H1 (cell line): ENCODE data around the gene GLRX3. TPM values are rescaled to one million over a fixed set of nuclear protein-coding genes. Genes with fewer than 3 reads are reported as not detected.
"Not testable (repeated sequence)": the region's sequence is repeated elsewhere in the genome, so short reads cannot be mapped to it uniquely, and the experiment has no call there.

Experiments
- CTCF ChIA-PET: fragments of 300-600 bp; sonication (Branson Sonifier 250); formaldehyde crosslinking; loops from one replicate; lab custom pipeline; 2021; ENCODE audit not compliant: partially characterized antibody; lab: Charles Lee
- POLR2A ChIA-PET: fragments of 300-600 bp; sonication (Branson Sonifier 250); formaldehyde crosslinking; loops from one replicate; lab custom pipeline; 2021; ENCODE audit warnings: inconsistent platforms; ENCODE audit not compliant: partially characterized antibody; lab: Charles Lee
- DNase-seq, 2 experiments: peaks; one replicate each; pipeline versions ENCODE4 v3.0.0 to v3.0.0-alpha.2; 2010 to 2022; ENCODE audit warnings: low spot score in 2 of 2, low read depth in 1 of 2, mixed read lengths in 1 of 2
- FAIRE-seq: peaks from 2 replicates; lab custom pipeline; 2011; peaks lifted over from hg19 to GRCh38; lab: Jason Lieb, UNC
- H2AFZ ChIP-seq: 2 replicates; pipeline ENCODE4 v1.8.1; 2012; ENCODE audit warnings: low read length, inconsistent platforms
- H2AK5ac ChIP-seq: 2 replicates; pipeline ENCODE4 v1.6.1; 2013; ENCODE audit warnings: low read depth, low read length
- H2BK120ac ChIP-seq: replicated peaks from 2 replicates; pipeline ENCODE3; 2013; ENCODE audit warnings: low read depth, low read length, inconsistent platforms
- H2BK12ac ChIP-seq: 2 replicates; pipeline ENCODE4 v1.6.1; 2013; ENCODE audit warnings: low read depth, low read length
- H2BK15ac ChIP-seq: 2 replicates; pipeline ENCODE4 v1.6.1; 2013; ENCODE audit warnings: low read length
- H2BK20ac ChIP-seq: 2 replicates; pipeline ENCODE4 v1.6.1; 2013; ENCODE audit warnings: low read length
- H2BK5ac ChIP-seq: 2 replicates; pipeline ENCODE4 v1.6.1; 2013; ENCODE audit warnings: low read depth, low read length
- H3K14ac ChIP-seq: 2 replicates; pipeline ENCODE4 v1.6.1; 2013; ENCODE audit warnings: inconsistent platforms; ENCODE audit not compliant: insufficient read length
- H3K18ac ChIP-seq: 2 replicates; pipeline ENCODE4 v1.6.1; 2013; ENCODE audit warnings: low read length; ENCODE audit errors: extremely low read depth
- H3K23ac ChIP-seq: 2 replicates; pipeline ENCODE4 v1.6.1; 2013; ENCODE audit warnings: inconsistent platforms; ENCODE audit not compliant: insufficient read length
- H3K23me2 ChIP-seq: 2 replicates; pipeline ENCODE4 v1.6.1; 2013; ENCODE audit warnings: low read depth, low read length
- H3K27ac ChIP-seq: 2 replicates; pipeline ENCODE4 v1.6.1; 2011; ENCODE audit warnings: low read depth, low read length, inconsistent platforms
- H3K27me3 ChIP-seq, 4 experiments: replicated peaks in 1 of 4; 1 replicate in 1 of 4; 2 replicates in 3 of 4; pipeline versions ENCODE4 v1.6.1 to v1.8.1; 2011 to 2013; ENCODE audit warnings: low read length in 3 of 4, mild to moderate bottlenecking in 3 of 4, inconsistent platforms in 2 of 4, mixed read lengths in 2 of 4, moderate library complexity in 1 of 4; ENCODE audit not compliant: control insufficient read depth in 3 of 4, insufficient read depth in 3 of 4; ENCODE audit errors: extremely low read depth in 1 of 4
- H3K36me3 ChIP-seq, 4 experiments: 2 replicates each; pipeline versions ENCODE4 v1.6.1 to v1.8.1; 2011 to 2013; ENCODE audit warnings: mild to moderate bottlenecking in 4 of 4, low read length in 3 of 4, moderate library complexity in 2 of 4, control low read depth in 1 of 4, inconsistent platforms in 1 of 4; ENCODE audit not compliant: insufficient read depth in 4 of 4, control insufficient read depth in 2 of 4
- H3K4ac ChIP-seq: replicated peaks from 2 replicates; pipeline ENCODE3; 2013; ENCODE audit warnings: low read length, low read depth, mixed read lengths, inconsistent platforms; ENCODE audit not compliant: insufficient read length
- H3K4me1 ChIP-seq, 4 experiments: replicated peaks in 1 of 4; 1 replicate in 1 of 4; 2 replicates in 3 of 4; pipeline versions ENCODE4 v1.6.1 to v1.8.1; 2011 to 2013; ENCODE audit warnings: low read length in 3 of 4, inconsistent platforms in 2 of 4, mixed read lengths in 1 of 4; ENCODE audit not compliant: insufficient read depth in 4 of 4, control insufficient read depth in 3 of 4
- H3K4me2 ChIP-seq, 2 experiments: 2 replicates each; pipeline versions ENCODE4 v1.6.1 to v1.8.1; 2011 to 2013; ENCODE audit warnings: low read depth in 2 of 2, low read length in 2 of 2, control low read depth in 1 of 2, inconsistent platforms in 1 of 2, mild to moderate bottlenecking in 1 of 2; ENCODE audit not compliant: insufficient read depth in 1 of 2
- H3K4me3 ChIP-seq, 4 experiments: fragments of 200-600, 300-600 bp in 1 of 4; sonication (generic), shearing (Covaris generic), sonication (Bioruptor Twin) in 1 of 4; 2 replicates each; pipeline versions ENCODE4 v1.5.1 to v1.8.1; 2011 to 2016; ENCODE audit warnings: low read length in 4 of 4, low read depth in 3 of 4, control low read depth in 2 of 4, inconsistent platforms in 2 of 4, mild to moderate bottlenecking in 2 of 4, mixed read lengths in 1 of 4, moderate library complexity in 1 of 4; ENCODE audit not compliant: insufficient read depth in 2 of 4; ENCODE audit errors: extremely low read depth in 1 of 4
- H3K56ac ChIP-seq: replicated peaks from 2 replicates; pipeline ENCODE3; 2013; ENCODE audit warnings: low read depth, mild to moderate bottlenecking, mixed read lengths, low read length, inconsistent platforms; ENCODE audit not compliant: insufficient read length
- H3K79me1 ChIP-seq: 2 replicates; pipeline ENCODE4 v1.6.1; 2013; ENCODE audit warnings: low read depth, low read length, control low read depth
- H3K79me2 ChIP-seq, 2 experiments: 2 replicates each; pipeline versions ENCODE4 v1.6.1 to v1.8.1; 2012 to 2013; ENCODE audit warnings: low read length in 2 of 2, mild to moderate bottlenecking in 2 of 2, inconsistent platforms in 1 of 2; ENCODE audit not compliant: insufficient read depth in 2 of 2, control insufficient read depth in 1 of 2
- H3K9ac ChIP-seq, 4 experiments: replicated peaks in 1 of 4; 1 replicate in 1 of 4; 2 replicates in 3 of 4; pipeline versions ENCODE4 v1.6.1 to v1.8.1; 2011 to 2013; ENCODE audit warnings: low read depth in 3 of 4, low read length in 3 of 4, control low read depth in 2 of 4, mild to moderate bottlenecking in 2 of 4, moderate library complexity in 2 of 4, inconsistent platforms in 1 of 4; ENCODE audit errors: extremely low read depth in 1 of 4
- H3K9me3 ChIP-seq, 2 experiments: 2 replicates each; pipeline versions ENCODE4 v1.6.1 to v1.8.1; 2012 to 2013; ENCODE audit warnings: mild to moderate bottlenecking in 2 of 2, moderate library complexity in 2 of 2, control low read depth in 1 of 2, inconsistent platforms in 1 of 2, low read depth in 1 of 2, low read length in 1 of 2, mixed read lengths in 1 of 2; ENCODE audit not compliant: insufficient read depth in 2 of 2
- H4K20me1 ChIP-seq, 2 experiments: replicated peaks in 1 of 2; 2 replicates each; pipeline versions ENCODE3 to v1.8.1; 2011 to 2013; ENCODE audit warnings: inconsistent platforms in 2 of 2, low read length in 2 of 2, mild to moderate bottlenecking in 1 of 2; ENCODE audit not compliant: insufficient read depth in 2 of 2, control insufficient read depth in 1 of 2
- H4K5ac ChIP-seq: 2 replicates; pipeline ENCODE4 v1.6.1; 2013; ENCODE audit warnings: low read length, low read depth, mixed read lengths, inconsistent platforms; ENCODE audit not compliant: insufficient read length
- H4K8ac ChIP-seq: 2 replicates; pipeline ENCODE4 v1.8.0; 2013; ENCODE audit warnings: mild to moderate bottlenecking, moderate library complexity, low read length, inconsistent platforms; ENCODE audit not compliant: insufficient read depth; ENCODE audit errors: extremely low read depth
- H4K91ac ChIP-seq: replicated peaks from 2 replicates; pipeline ENCODE3; 2013; ENCODE audit warnings: low read length, mixed read lengths, inconsistent platforms; ENCODE audit not compliant: insufficient read length
- JUND ChIP-seq: IDR thresholded peaks from 2 replicates; pipeline ENCODE4 v1.6.1; 2011; ENCODE audit warnings: mild to moderate bottlenecking, improper control_type of control experiment, low read length
- WGBS, 2 experiments: shearing (Covaris generic) in 1 of 2; methylation state at CpG; one replicate each; pipeline versions ENCODE4 v1.1.6 to v1.1.7; 2013 to 2015; ENCODE audit warnings: low lambda C conversion rate in 2 of 2, mixed read lengths in 2 of 2, inconsistent platforms in 1 of 2, low coverage in 1 of 2, missing lambda C conversion rate in 1 of 2; ENCODE audit not compliant: insufficient replicate concordance in 2 of 2, insufficient coverage in 1 of 2, insufficient read length in 1 of 2; ENCODE audit errors: extremely low coverage in 1 of 2, missing lambda C conversion rate in 1 of 2; 5-methylcytosine and 5-hydroxymethylcytosine counted together
- polyA plus RNA-seq, 7 experiments: library from polyadenylated mRNA; depleted of rRNA in 3 of 7; stranded (reverse) in 5 of 7; unstranded in 2 of 7; fragments of >200 nt in 5 of 7; fragments of 200-250 nt in 2 of 7; gene quantifications; 1 replicate in 5 of 7; 2 replicates in 1 of 7; 4 replicates in 1 of 7; pipeline versions ENCODE4 v1.2.1 to v1.2.3, GENCODE V29; 2011 to 2013; ENCODE audit warnings: missing spikeins in 2 of 7, mixed read lengths in 2 of 7
- total RNA-seq: library from RNA; stranded (reverse); fragmentation: NEBNext Ultra II Directional; extraction: Animal tissue kit (Norgen Biotek cat#: 25700); gene quantifications from 2 replicates; pipeline ENCODE4 v1.2.1, GENCODE V29; 2021

The GLRX3 gene
- total and polyA plus RNA-seq, 2 of the 8 experiments (the other 6 are each of a cell fraction or from before 2014, with no cell fraction given) = 59.9 to 157 TPM

DNA sequence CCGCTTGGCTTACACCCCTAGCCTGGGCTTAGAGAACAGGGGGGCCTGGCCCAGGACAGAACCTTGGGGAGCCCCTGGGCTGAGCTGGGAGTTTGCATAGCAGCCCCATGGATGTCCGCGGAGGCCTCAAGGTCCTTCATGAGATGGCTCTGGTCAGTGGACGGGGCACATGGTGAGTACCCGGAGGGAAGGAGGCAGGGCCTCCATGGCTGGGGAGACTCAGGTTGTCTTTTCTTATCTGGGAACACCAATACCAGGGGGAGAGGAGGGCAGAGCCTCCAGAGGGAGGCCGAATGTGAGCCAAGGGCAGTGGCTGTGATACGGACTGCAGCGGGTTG lies 64.8 kb downstream of the GLRX3 start:
- no peak overlapping the region for H3K4ac ChIP-seq
- H4K91ac ChIP-seq = no peak overlapping the region
- ChIA-PET POLR2A (no interaction called here), CTCF (no interaction called here)
- no peak overlapping the region for H2BK20ac ChIP-seq
- H3K14ac ChIP-seq = no peak overlapping the region
- H3K9me3 ChIP-seq = no peaks in the 10 kb centered on the region
- H4K5ac ChIP-seq = no peak overlapping the region
- no peak overlapping the region for H2BK5ac ChIP-seq
- FAIRE-seq (no peak), DNase-seq (no peak)
- H4K20me1 ChIP-seq = no peaks in the 10 kb centered on the region
- H3K79me1 ChIP-seq = no peaks in the 10 kb centered on the region
- H3K4me3 ChIP-seq = no peak overlapping the region
- H2BK15ac ChIP-seq = no peak overlapping the region
- H4K8ac ChIP-seq = no peak overlapping the region
- H3K79me2 ChIP-seq = no peaks in the 10 kb centered on the region
- 95% methylated on average over 8 of the region's 8 CpGs; no CpG with 5 or more reads in 1 of the 2 experiments for WGBS, 2 experiments
- H3K27me3 ChIP-seq = no peaks in the 10 kb centered on the region
- H2BK120ac ChIP-seq = no peak overlapping the region
- H2AK5ac ChIP-seq = no peak overlapping the region
- no peak overlapping the region for H3K27ac ChIP-seq
- no peak overlapping the region for H3K23ac ChIP-seq
- no peak overlapping the region for H3K56ac ChIP-seq
- H3K4me1 ChIP-seq = no peaks in the 10 kb centered on the region
- no peak for TF ChIP-seq JUND
- no peaks in the 10 kb centered on the region; a peak in 1 of 8 replicates for H3K36me3 ChIP-seq
- H2BK12ac ChIP-seq = no peak overlapping the region
- H3K9ac ChIP-seq = no peak overlapping the region
- H3K18ac ChIP-seq = no peak overlapping the region
- no peaks in the 10 kb centered on the region for H3K23me2 ChIP-seq
- H2AFZ ChIP-seq = no peak overlapping the region
- H3K4me2 ChIP-seq = no peak overlapping the region

GRCh38 chr10:130202150-130202549 lies 66.0 kb downstream of the GLRX3 start:
- H3K9ac ChIP-seq, H3K14ac ChIP-seq, H2AK5ac ChIP-seq, H3K36me3 ChIP-seq, H2BK20ac ChIP-seq, POLR2A ChIA-PET, H4K20me1 ChIP-seq, H3K79me2 ChIP-seq, H4K8ac ChIP-seq, H3K56ac ChIP-seq, H2BK12ac ChIP-seq, DNase-seq, H3K4me3 ChIP-seq, H3K27ac ChIP-seq, H3K23ac ChIP-seq, H2AFZ ChIP-seq, H2BK120ac ChIP-seq, FAIRE-seq, H3K79me1 ChIP-seq, H2BK15ac ChIP-seq, H3K4ac ChIP-seq, H4K91ac ChIP-seq, H2BK5ac ChIP-seq, H4K5ac ChIP-seq, H3K23me2 ChIP-seq, H3K18ac ChIP-seq, H3K9me3 ChIP-seq, H3K4me1 ChIP-seq, H3K4me2 ChIP-seq, H3K27me3 ChIP-seq: not testable (repeated sequence)
- CTCF ChIA-PET = interaction anchor here (0.6 to 0.7 kb wide), 4 partner anchors 139 to 227 kb away, joined by 3 to 4 read pairs (median 3); no protein-coding TSS in a partner anchor
- WGBS, 2 experiments = 90% methylated on average over 4 of the region's 4 CpGs; no CpG with 5 or more reads in 1 of the 2 experiments
